NB4 (cell line): ENCODE measurements around the gene ANAPC7.

ENCODE experiments used
- CTCF ChIP-seq: IDR thresholded peaks from one replicate; pipeline ENCODE4 v1.5.1; 2012; ENCODE audit warnings: low read depth, low read length
- MAX ChIP-seq: IDR thresholded peaks from 2 replicates; pipeline ENCODE4 v1.6.1; 2011; ENCODE audit warnings: low read depth, low read length
- POLR2A ChIP-seq: IDR thresholded peaks from 2 replicates; pipeline ENCODE4 v1.6.1; 2011; ENCODE audit warnings: mild to moderate bottlenecking; ENCODE audit not compliant: insufficient read length; ENCODE audit errors: extremely low read depth

DNA sequence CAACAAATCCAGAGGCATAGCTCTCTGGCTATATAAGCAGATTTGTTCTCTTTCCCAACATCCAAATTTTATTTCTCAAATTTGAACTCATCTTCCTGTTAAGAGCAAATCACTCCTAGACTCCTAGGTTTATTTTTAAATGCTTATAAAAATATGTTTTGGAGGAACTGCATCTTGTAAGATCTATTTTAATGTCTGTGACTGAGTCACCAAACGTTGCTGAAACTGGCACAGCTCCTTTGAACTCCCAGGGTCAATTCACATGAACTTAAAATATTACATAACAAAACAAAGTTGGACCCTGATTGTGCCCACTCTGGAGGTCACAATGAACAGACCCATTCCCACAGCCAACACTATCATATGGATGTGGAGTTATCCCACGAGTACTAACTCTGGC, 23.9 kb downstream of the ANAPC7 start:
- TF ChIP-seq POLR2A = no peak
- TF ChIP-seq CTCF = no peak
- no peak for TF ChIP-seq MAX
